SK-N-SH (cell line): Measurements from ENCODE around the gene NTRK3. TPM values are rescaled to one million over a fixed set of nuclear protein-coding genes. Genes with fewer than 3 reads are reported as not detected.

ENCODE experiments used
- CTCF ChIA-PET: fragments of 300-600, 350-600 bp; formaldehyde crosslinking; extraction: SDS; loops from one replicate; lab custom pipeline; 2021; lab: Yijun Ruan, JAX
- POLR2A ChIA-PET: fragments of 350-600 bp; sonication (Branson Sonifier 250); formaldehyde crosslinking; extraction: SDS; loops from one replicate; lab custom pipeline; 2020; ENCODE audit warnings: antibody characterized with exemption, inconsistent platforms; lab: Yijun Ruan, JAX
- DNase-seq: peaks from one replicate; pipeline ENCODE4 v3.0.0; 2012
- H2AFZ ChIP-seq: fragments of 200-600 bp; sonication (generic); 2 replicates; pipeline ENCODE4 v1.8.1; 2016; ENCODE audit warnings: antibody characterized with exemption, mild to moderate bottlenecking, low read depth
- H3F3A ChIP-seq: fragments of 200-600 bp; sonication (generic); replicated peaks from 2 replicates; pipeline ENCODE3; 2016; ENCODE audit warnings: antibody characterized with exemption, mild to moderate bottlenecking; ENCODE audit not compliant: insufficient read depth
- H3K27ac ChIP-seq, 2 experiments: fragments of 200-500 bp in 1 of 2; fragments of 200-600 bp in 1 of 2; sonication (Bioruptor generic) in 1 of 2; sonication (generic), shearing (Covaris generic) in 1 of 2; 2 replicates each; pipeline versions ENCODE4 v1.5.1 to v1.6.1; 2014 to 2016; ENCODE audit warnings: low read depth in 2 of 2, inconsistent platforms in 1 of 2, low read length in 1 of 2, mild to moderate bottlenecking in 1 of 2, mixed read lengths in 1 of 2
- H3K27me3 ChIP-seq: fragments of 200-600 bp; sonication (generic), shearing (Covaris generic); 2 replicates; pipeline ENCODE4 v1.6.1; 2016; ENCODE audit warnings: mixed run types; ENCODE audit not compliant: insufficient read depth
- H3K36me3 ChIP-seq, 2 experiments: fragments of 200-500 bp in 1 of 2; fragments of 200-600 bp in 1 of 2; sonication (Bioruptor generic) in 1 of 2; sonication (generic) in 1 of 2; replicated peaks in 1 of 2; 2 replicates each; pipeline versions ENCODE3 to v1.5.1; 2014 to 2016; ENCODE audit warnings: low read length in 1 of 2, mild to moderate bottlenecking in 1 of 2; ENCODE audit not compliant: insufficient read depth in 2 of 2, control insufficient read depth in 1 of 2
- H3K4me1 ChIP-seq, 2 experiments: fragments of 200-500 bp in 1 of 2; fragments of 200-600 bp in 1 of 2; sonication (Bioruptor generic) in 1 of 2; sonication (generic), shearing (Covaris generic) in 1 of 2; 2 replicates each; pipeline versions ENCODE4 v1.5.1 to v1.6.1; 2014 to 2016; ENCODE audit warnings: low read depth in 1 of 2, low read length in 1 of 2, mixed run types in 1 of 2; ENCODE audit not compliant: insufficient read depth in 2 of 2, control insufficient read depth in 1 of 2
- H3K4me2 ChIP-seq: fragments of 200-600 bp; sonication (generic), shearing (Covaris generic); 2 replicates; pipeline ENCODE4 v1.6.1; 2017; ENCODE audit warnings: mixed run types
- H3K4me3 ChIP-seq, 2 experiments: fragments of 200-500 bp in 1 of 2; fragments of 200-600 bp in 1 of 2; sonication (Bioruptor generic) in 1 of 2; sonication (generic), shearing (Covaris generic) in 1 of 2; 2 replicates each; pipeline versions ENCODE4 v1.5.1 to v1.8.1; 2014 to 2016; ENCODE audit warnings: low read depth in 2 of 2, inconsistent platforms in 1 of 2, low read length in 1 of 2, mild to moderate bottlenecking in 1 of 2, mixed read lengths in 1 of 2, moderate library complexity in 1 of 2
- H3K79me2 ChIP-seq: fragments of 200-600 bp; sonication (generic); 2 replicates; pipeline ENCODE4 v1.8.1; 2017; ENCODE audit warnings: mild to moderate bottlenecking; ENCODE audit not compliant: insufficient read depth
- H3K9ac ChIP-seq: fragments of 200-600 bp; sonication (generic); 2 replicates; pipeline ENCODE4 v1.6.1; 2017; ENCODE audit warnings: mixed run types
- H3K9me2 ChIP-seq: fragments of 200-600 bp; sonication (generic); 2 replicates; pipeline ENCODE4 v1.6.1; 2017; ENCODE audit warnings: mixed run types
- H3K9me3 ChIP-seq: fragments of 200-600 bp; sonication (generic); 2 replicates; pipeline ENCODE4 v1.6.1; 2017; ENCODE audit warnings: mixed run types, mild to moderate bottlenecking, moderate library complexity
- H4K20me1 ChIP-seq: fragments of 200-600 bp; sonication (generic); 2 replicates; pipeline ENCODE4 v1.6.1; 2017; ENCODE audit warnings: mild to moderate bottlenecking, mixed run types; ENCODE audit not compliant: insufficient read depth
- CHD2 ChIP-seq: fragments of 150-350 bp; IDR thresholded peaks from 2 replicates; pipeline ENCODE4 v1.6.1; 2018; ENCODE audit warnings: low read length; ENCODE audit not compliant: partially characterized antibody
- GABPA ChIP-seq: IDR thresholded peaks from 2 replicates; pipeline ENCODE4 v1.4.0; 2012; ENCODE audit warnings: low read depth, mild to moderate bottlenecking
- GATA2 ChIP-seq: sonication (generic); formaldehyde crosslinking; IDR thresholded peaks from 2 replicates; pipeline ENCODE4 v1.5.0; 2020; ENCODE audit warnings: mild to moderate bottlenecking, missing genetic modification reagents
- MXI1 ChIP-seq: IDR thresholded peaks from 2 replicates; pipeline ENCODE4 v1.6.1; 2012; ENCODE audit warnings: mild to moderate bottlenecking, low read depth, low read length, improper control_type of control experiment
- NFIC ChIP-seq: IDR thresholded peaks from 2 replicates; pipeline ENCODE4 v1.4.0; 2012; ENCODE audit warnings: borderline replicate concordance
- NRF1 ChIP-seq: IDR thresholded peaks from 2 replicates; pipeline ENCODE4 v1.6.1; 2012; ENCODE audit warnings: low read depth, mild to moderate bottlenecking, low read length
- POLR2AphosphoS5 ChIP-seq: IDR thresholded peaks from 2 replicates; pipeline ENCODE4 v1.6.1; 2012; ENCODE audit warnings: low read depth, low read length
- RCOR1 ChIP-seq: fragments of 150-350 bp; IDR thresholded peaks from 2 replicates; pipeline ENCODE4 v1.6.1; 2017; ENCODE audit warnings: antibody characterized with exemption, low read length
- RFX5 ChIP-seq: IDR thresholded peaks from 2 replicates; pipeline ENCODE4 v1.6.1; 2012; ENCODE audit warnings: mild to moderate bottlenecking, improper control_type of control experiment, low read length
- RXRA ChIP-seq: IDR thresholded peaks from 2 replicates; pipeline ENCODE4 v1.4.0; 2012; ENCODE audit warnings: low read depth, mild to moderate bottlenecking, borderline replicate concordance
- TAF1 ChIP-seq: IDR thresholded peaks from 2 replicates; pipeline ENCODE4 v1.6.1; 2012; ENCODE audit warnings: low read depth, mild to moderate bottlenecking, low read length, moderate library complexity, borderline replicate concordance
- TCF12 ChIP-seq: IDR thresholded peaks from 2 replicates; pipeline ENCODE4 v1.4.0; 2012
- TEAD4 ChIP-seq: IDR thresholded peaks from 2 replicates; pipeline ENCODE4 v1.4.0; 2012; ENCODE audit warnings: mild to moderate bottlenecking, borderline replicate concordance; ENCODE audit not compliant: insufficient read depth
- YY1 ChIP-seq: IDR thresholded peaks from 2 replicates; pipeline ENCODE4 v1.4.0; 2012; ENCODE audit warnings: low read depth, mild to moderate bottlenecking
- WGBS: methylation state at CpG from one replicate; pipeline ENCODE4 v1.1.6; 2017; ENCODE audit warnings: low lambda C conversion rate; 5-methylcytosine and 5-hydroxymethylcytosine counted together
- polyA plus RNA-seq, 3 experiments: library from polyadenylated mRNA; depleted of rRNA; stranded (reverse); fragments of >200 nt; gene quantifications; 2 replicates each; pipeline ENCODE4 v1.2.3, GENCODE V29; 2012
- TF ChIP-seq, protein P1 (sequence below): IDR thresholded peaks from 2 replicates; pipeline ENCODE4; 2012
- TF ChIP-seq, protein P2 (sequence below): IDR thresholded peaks from 2 replicates; pipeline ENCODE4 v1.4.0; 2012; ENCODE audit warnings: low read depth, borderline replicate concordance
- TF ChIP-seq, protein P3 (sequence below): fragments of 150-350 bp; IDR thresholded peaks from 2 replicates; pipeline ENCODE4 v1.6.1; 2017; ENCODE audit warnings: antibody characterized with exemption, low read length, low read depth, borderline replicate concordance
- TF ChIP-seq, protein P4 (sequence below): IDR thresholded peaks from 2 replicates; pipeline ENCODE4 v1.4.0; 2012; ENCODE audit warnings: low read depth, borderline replicate concordance

NTRK3 gene
- polyA plus RNA-seq, 1 of the 3 experiments (the other 2 are of a cell fraction) = 2.6 TPM

DNA sequence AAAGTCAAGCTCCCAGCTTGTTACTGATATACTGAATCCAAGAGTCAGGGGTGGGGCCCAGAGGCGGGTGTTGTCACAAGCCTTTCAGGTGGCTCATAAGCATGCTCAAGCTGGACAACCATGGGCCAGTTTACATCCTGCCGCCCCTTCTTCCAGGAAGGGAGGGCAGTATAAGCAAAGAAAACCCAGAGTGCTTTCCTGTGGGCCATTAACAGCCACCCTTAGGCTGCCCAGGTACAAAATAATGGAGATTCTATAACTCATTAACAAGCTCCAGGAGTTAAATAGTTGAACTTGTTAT, 183.2 kb downstream of the NTRK3 start:
- H3K9me2 ChIP-seq = no peaks in the 10 kb centered on the region
- TF ChIP-seq, protein P1, sequence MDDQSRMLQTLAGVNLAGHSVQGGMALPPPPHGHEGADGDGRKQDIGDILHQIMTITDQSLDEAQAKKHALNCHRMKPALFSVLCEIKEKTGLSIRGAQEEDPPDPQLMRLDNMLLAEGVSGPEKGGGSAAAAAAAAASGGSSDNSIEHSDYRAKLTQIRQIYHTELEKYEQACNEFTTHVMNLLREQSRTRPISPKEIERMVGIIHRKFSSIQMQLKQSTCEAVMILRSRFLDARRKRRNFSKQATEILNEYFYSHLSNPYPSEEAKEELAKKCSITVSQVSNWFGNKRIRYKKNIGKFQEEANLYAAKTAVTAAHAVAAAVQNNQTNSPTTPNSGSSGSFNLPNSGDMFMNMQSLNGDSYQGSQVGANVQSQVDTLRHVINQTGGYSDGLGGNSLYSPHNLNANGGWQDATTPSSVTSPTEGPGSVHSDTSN = no peak
- TF ChIP-seq NFIC (no peak), GABPA (no peak), TEAD4 (no peak), YY1 (no peak), RFX5 (no peak), GATA2 (CRISPR knock-in tag) (no peak), NRF1 (no peak), TAF1 (no peak), RCOR1 (no peak), TCF12 (no peak), MXI1 (no peak), CHD2 (no peak), RXRA (no peak), POLR2AphosphoS5 (no peak)
- TF ChIP-seq, protein P2, sequence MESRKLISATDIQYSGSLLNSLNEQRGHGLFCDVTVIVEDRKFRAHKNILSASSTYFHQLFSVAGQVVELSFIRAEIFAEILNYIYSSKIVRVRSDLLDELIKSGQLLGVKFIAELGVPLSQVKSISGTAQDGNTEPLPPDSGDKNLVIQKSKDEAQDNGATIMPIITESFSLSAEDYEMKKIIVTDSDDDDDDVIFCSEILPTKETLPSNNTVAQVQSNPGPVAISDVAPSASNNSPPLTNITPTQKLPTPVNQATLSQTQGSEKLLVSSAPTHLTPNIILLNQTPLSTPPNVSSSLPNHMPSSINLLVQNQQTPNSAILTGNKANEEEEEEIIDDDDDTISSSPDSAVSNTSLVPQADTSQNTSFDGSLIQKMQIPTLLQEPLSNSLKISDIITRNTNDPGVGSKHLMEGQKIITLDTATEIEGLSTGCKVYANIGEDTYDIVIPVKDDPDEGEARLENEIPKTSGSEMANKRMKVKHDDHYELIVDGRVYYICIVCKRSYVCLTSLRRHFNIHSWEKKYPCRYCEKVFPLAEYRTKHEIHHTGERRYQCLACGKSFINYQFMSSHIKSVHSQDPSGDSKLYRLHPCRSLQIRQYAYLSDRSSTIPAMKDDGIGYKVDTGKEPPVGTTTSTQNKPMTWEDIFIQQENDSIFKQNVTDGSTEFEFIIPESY = no peak
- TF ChIP-seq, protein P3, sequence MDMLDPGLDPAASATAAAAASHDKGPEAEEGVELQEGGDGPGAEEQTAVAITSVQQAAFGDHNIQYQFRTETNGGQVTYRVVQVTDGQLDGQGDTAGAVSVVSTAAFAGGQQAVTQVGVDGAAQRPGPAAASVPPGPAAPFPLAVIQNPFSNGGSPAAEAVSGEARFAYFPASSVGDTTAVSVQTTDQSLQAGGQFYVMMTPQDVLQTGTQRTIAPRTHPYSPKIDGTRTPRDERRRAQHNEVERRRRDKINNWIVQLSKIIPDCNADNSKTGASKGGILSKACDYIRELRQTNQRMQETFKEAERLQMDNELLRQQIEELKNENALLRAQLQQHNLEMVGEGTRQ = no peak
- TF ChIP-seq, protein P4, sequence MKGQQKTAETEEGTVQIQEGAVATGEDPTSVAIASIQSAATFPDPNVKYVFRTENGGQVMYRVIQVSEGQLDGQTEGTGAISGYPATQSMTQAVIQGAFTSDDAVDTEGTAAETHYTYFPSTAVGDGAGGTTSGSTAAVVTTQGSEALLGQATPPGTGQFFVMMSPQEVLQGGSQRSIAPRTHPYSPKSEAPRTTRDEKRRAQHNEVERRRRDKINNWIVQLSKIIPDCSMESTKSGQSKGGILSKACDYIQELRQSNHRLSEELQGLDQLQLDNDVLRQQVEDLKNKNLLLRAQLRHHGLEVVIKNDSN = no peak
- TF ChIP-seq, all 33 proteins: peak for 0
- Histone ChIP-seq H3K9ac (no peak overlapping the region), H3F3A (no peaks in the 10 kb centered on the region), H3K4me1 (no peaks in the 10 kb centered on the region; a peak in 1 of 4 replicates), H3K79me2 (no peaks in the 10 kb centered on the region), H3K9me3 (no peaks in the 10 kb centered on the region), H3K27me3 (no peaks in the 10 kb centered on the region), H4K20me1 (no peaks in the 10 kb centered on the region), H3K27ac (no peak overlapping the region), H3K4me3 (no peak overlapping the region), H3K36me3 (no peaks in the 10 kb centered on the region), H2AFZ (no peak overlapping the region), H3K4me2 (no peak overlapping the region)
- ChIA-PET CTCF (interaction anchor here (1.3 kb wide), 1 partner anchor 11 kb away, joined by 3 read pairs; no protein-coding TSS in a partner anchor), POLR2A (no interaction called here)
- DNase-seq = no peak
- WGBS = 34% methylated on average over 2 of the region's 2 CpGs
